Sigmoid colon (tissue), 7 donors: ENCODE measurements around the gene DCHS1. TPM values are rescaled to one million over a fixed set of nuclear protein-coding genes. Genes with fewer than 3 reads are reported as not detected.

ENCODE experiments used
- DNase-seq: peaks from one replicate; pipeline ENCODE4 v3.0.0-alpha.2; 2019
- H3K27ac ChIP-seq, 4 donors: fragments of 200-600 bp; sonication (generic); one replicate each; pipeline ENCODE4 v1.5.1; 2016 to 2019; ENCODE audit warnings: mild to moderate bottlenecking in 1 of 4
- H3K27me3 ChIP-seq, 3 donors: fragments of 200-600 bp; sonication (generic); one replicate each; pipeline ENCODE4 v1.5.1; 2019; ENCODE audit warnings: mild to moderate bottlenecking in 1 of 3
- H3K36me3 ChIP-seq, 4 donors: fragments of 200-600 bp; sonication (generic); one replicate each; pipeline ENCODE4 v1.5.1; 2016 to 2019
- H3K4me1 ChIP-seq, 4 donors: fragments of 200-600 bp; sonication (generic); one replicate each; pipeline ENCODE4 v1.5.1; 2017 to 2019
- H3K4me3 ChIP-seq, 4 donors: fragments of 200-600 bp; sonication (generic); one replicate each; pipeline ENCODE4 v1.5.1; 2017 to 2019; ENCODE audit warnings: mild to moderate bottlenecking in 2 of 4, moderate library complexity in 1 of 4
- H3K9me3 ChIP-seq, 4 donors: fragments of 200-600 bp in 3 of 4; sonication (generic) in 3 of 4; one replicate each; pipeline versions ENCODE4 v1.5.1 to v1.6.1; 2013 to 2019
- EP300 ChIP-seq, 4 donors: sonication (generic); formaldehyde crosslinking; IDR thresholded peaks; one replicate each; pipeline ENCODE4 v1.6.1; 2017; ENCODE audit warnings: antibody characterized with exemption in 4 of 4
- POLR2A ChIP-seq, 2 donors: fragments of 450-650 bp; IDR thresholded peaks; one replicate each; pipeline ENCODE4 v1.6.1; 2016; ENCODE audit warnings: antibody characterized with exemption in 2 of 2, mild to moderate bottlenecking in 2 of 2, moderate library complexity in 2 of 2
- POLR2AphosphoS5 ChIP-seq, 4 donors: sonication (generic); formaldehyde crosslinking; IDR thresholded peaks; one replicate each; pipeline ENCODE4 v1.6.1; 2017; ENCODE audit warnings: antibody characterized with exemption in 4 of 4
- WGBS, 2 donors: extraction: QIAGEN DNeasy Blood & Tissue Kit; methylation state at CpG; one replicate each; pipeline ENCODE4 v1.1.7; 2013; 5-methylcytosine and 5-hydroxymethylcytosine counted together
- intact Hi-C: fragments of 100-400 bp; cut with DNase I; formaldehyde crosslinking; loops from one replicate; pipeline ENCODE4 v1.15.1; 2023
- polyA plus RNA-seq, 3 donors: library from polyadenylated mRNA; stranded (reverse); fragments of 200-250 nt; gene quantifications; one replicate each; pipeline ENCODE4 v1.2.3, GENCODE V29; 2013
- total RNA-seq, 4 donors: library from RNA; depleted of rRNA; stranded (reverse); fragments of >200 nt; gene quantifications; one replicate each; pipeline ENCODE4 v1.1.0, GENCODE V29; 2016
- TF ChIP-seq, protein P1 (sequence below), 4 experiments: fragments of 450-650 bp in 3 of 4; fragments of 200-600 bp in 1 of 4; IDR thresholded peaks; one replicate each; pipeline ENCODE4 v1.5.1; 2016 to 2019; ENCODE audit warnings: antibody characterized with exemption in 4 of 4, mild to moderate bottlenecking in 3 of 4, moderate library complexity in 2 of 4
- donor health status: healthy with polysubstance abuse.
- donor health status: Bipolar disorder and iron deficiency.
- donor health status: healthy.

DCHS1 gene
- total and polyA plus RNA-seq, 7 donors, result under 0.01 to 57.1 (median 21.7) TPM

DNA sequence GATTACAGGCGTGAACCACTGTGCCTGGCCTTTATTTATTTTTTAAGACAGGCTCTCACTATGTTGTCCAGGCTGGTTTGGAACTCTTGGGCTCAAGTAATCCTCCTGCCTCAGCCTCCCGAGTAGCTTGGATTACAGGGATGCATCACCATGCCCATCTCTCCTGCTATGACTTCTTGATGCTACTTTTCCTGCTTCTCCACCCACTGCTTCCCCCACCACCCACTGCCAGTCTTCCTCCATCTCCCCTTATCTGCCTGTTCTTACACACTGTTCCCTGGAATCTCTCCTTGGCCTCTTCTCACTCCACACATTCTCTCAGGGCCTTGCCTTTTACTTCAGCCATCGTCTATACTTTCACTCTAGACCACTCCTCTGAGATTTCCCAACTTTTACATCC is 19.1 kb downstream of the DCHS1 start:
- Histone ChIP-seq H3K27me3 (no peaks in the 10 kb centered on the region), H3K4me1 (peaks cover 0 to 64% (median 54%) of the 10 kb centered on the region in 4 donors), H3K27ac (peak overlapping the region; percentile 58 to 76 (median 70)), H3K4me3 (no peak overlapping the region), H3K36me3 (peaks cover 8 to 49% (median 20%) of the 10 kb centered on the region in 4 donors), H3K9me3 (no peaks in the 10 kb centered on the region)
- intact Hi-C loops, result no loop called here
- TF ChIP-seq POLR2A (IDR thresholded peaks at IDR 0.05), result no peak
- TF ChIP-seq, protein P1, sequence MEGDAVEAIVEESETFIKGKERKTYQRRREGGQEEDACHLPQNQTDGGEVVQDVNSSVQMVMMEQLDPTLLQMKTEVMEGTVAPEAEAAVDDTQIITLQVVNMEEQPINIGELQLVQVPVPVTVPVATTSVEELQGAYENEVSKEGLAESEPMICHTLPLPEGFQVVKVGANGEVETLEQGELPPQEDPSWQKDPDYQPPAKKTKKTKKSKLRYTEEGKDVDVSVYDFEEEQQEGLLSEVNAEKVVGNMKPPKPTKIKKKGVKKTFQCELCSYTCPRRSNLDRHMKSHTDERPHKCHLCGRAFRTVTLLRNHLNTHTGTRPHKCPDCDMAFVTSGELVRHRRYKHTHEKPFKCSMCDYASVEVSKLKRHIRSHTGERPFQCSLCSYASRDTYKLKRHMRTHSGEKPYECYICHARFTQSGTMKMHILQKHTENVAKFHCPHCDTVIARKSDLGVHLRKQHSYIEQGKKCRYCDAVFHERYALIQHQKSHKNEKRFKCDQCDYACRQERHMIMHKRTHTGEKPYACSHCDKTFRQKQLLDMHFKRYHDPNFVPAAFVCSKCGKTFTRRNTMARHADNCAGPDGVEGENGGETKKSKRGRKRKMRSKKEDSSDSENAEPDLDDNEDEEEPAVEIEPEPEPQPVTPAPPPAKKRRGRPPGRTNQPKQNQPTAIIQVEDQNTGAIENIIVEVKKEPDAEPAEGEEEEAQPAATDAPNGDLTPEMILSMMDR (IDR thresholded peaks at IDR 0.05), result no peak
- TF ChIP-seq EP300 (IDR thresholded peaks at IDR 0.05), result no peak
- no peak for TF ChIP-seq POLR2AphosphoS5 (IDR thresholded peaks at IDR 0.05)
- DNase-seq, result no peak
- 90 to 91% methylated on average over 3 of the region's 3 CpGs for WGBS, 2 donors

DNA sequence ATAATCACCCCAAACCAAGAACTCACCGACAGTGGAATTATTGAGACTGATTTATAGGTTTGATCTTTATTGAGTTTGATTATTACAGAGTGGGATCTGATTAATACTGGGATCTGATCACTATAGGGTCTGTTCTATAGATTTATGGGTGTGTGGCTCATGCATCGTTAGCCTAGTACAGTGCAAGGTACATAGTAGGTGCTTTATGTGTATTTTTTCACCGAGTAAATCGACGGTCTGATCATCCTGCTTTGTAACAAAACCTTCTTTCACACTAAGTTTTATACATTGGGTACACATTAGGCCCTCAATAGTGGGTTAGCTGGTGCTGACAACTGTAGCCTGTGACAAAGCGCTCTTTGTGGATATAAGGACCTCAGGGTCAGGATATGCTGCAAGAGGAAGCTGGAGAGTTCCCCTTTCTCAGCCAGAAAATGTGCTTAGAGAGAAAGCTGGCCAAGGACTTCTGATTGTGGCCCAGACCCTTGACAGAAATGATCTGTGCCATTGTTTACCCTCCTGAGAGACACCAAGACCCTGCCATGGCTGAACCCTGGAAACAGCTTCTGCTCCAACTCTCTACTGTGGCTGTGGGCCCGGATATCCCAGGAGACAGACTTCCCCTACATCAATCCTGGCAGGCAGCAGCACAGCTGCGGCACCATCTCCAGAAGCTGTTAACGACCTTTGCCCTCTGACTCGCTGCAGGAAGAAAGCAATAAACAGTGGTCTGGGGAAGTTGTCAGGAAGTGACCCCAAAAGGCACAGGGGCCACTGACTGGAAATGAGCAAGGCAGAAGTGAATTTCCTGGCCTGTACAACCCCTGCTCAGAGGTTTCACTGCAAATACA is 20.3 kb downstream of the DCHS1 start:
- DNase-seq, result peak; percentile 80
- intact Hi-C loops, result no loop called here

DNA sequence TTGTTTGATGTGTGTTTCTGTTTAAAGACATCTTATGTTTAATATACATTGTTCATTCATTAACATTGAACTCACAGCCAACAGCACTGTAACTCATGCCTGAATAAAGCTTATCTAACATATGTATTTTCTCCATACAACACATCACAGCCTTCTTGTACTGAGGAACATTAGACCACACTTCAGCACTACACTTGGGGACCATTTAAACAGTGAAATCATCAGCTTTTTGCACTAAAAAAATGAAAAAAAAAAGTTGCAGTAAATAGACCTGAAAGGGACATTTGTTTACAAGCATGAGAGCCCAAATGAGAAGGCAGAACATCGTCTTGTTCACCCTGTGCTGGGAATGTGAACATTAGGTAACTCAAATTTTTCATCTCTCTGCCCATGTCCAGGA is 21.1 kb downstream of the DCHS1 start:
- H3K27me3 ChIP-seq, result no peaks in the 10 kb centered on the region
- WGBS, 2 donors, result 71 to 77% methylated on average over 1 of the region's 1 CpG
- TF ChIP-seq, protein P1 (IDR thresholded peaks at IDR 0.05), result no peak
- no peak for TF ChIP-seq EP300 (IDR thresholded peaks at IDR 0.05)
- no peak for TF ChIP-seq POLR2AphosphoS5 (IDR thresholded peaks at IDR 0.05)
- no peak for TF ChIP-seq POLR2A (IDR thresholded peaks at IDR 0.05)
- H3K4me3 ChIP-seq, result no peak overlapping the region
- no peak for DNase-seq
- intact Hi-C loops, result no loop called here
- peak overlapping the region; percentile 58 to 76 (median 70) for H3K27ac ChIP-seq
- peaks cover 0 to 59% (median 50%) of the 10 kb centered on the region in 4 donors for H3K4me1 ChIP-seq
- H3K9me3 ChIP-seq, result no peaks in the 10 kb centered on the region
- peaks cover 6 to 49% (median 29%) of the 10 kb centered on the region in 4 donors for H3K36me3 ChIP-seq

More for the DNA sequence above, 20.3 kb downstream of the DCHS1 start:
- no peaks in the 10 kb centered on the region for H3K9me3 ChIP-seq
- H3K36me3 ChIP-seq, result peaks cover 13 to 49% (median 29%) of the 10 kb centered on the region in 4 donors
- WGBS, 2 donors, result 41 to 44% methylated on average over 10 of the region's 10 CpGs
- H3K4me1 ChIP-seq, result peaks cover 0 to 64% (median 54%) of the 10 kb centered on the region in 4 donors
- TF ChIP-seq POLR2AphosphoS5 (IDR thresholded peaks at IDR 0.05) (peak in 3 of 4 donors; percentile 47 to 48 (median 48)), POLR2A (IDR thresholded peaks at IDR 0.05) (no peak)
- TF ChIP-seq, protein P1 (IDR thresholded peaks at IDR 0.05), result no peak
- peak overlapping the region; percentile 58 to 76 (median 70) for H3K27ac ChIP-seq
- no peak overlapping the region for H3K4me3 ChIP-seq
- no peaks in the 10 kb centered on the region for H3K27me3 ChIP-seq

DNA sequence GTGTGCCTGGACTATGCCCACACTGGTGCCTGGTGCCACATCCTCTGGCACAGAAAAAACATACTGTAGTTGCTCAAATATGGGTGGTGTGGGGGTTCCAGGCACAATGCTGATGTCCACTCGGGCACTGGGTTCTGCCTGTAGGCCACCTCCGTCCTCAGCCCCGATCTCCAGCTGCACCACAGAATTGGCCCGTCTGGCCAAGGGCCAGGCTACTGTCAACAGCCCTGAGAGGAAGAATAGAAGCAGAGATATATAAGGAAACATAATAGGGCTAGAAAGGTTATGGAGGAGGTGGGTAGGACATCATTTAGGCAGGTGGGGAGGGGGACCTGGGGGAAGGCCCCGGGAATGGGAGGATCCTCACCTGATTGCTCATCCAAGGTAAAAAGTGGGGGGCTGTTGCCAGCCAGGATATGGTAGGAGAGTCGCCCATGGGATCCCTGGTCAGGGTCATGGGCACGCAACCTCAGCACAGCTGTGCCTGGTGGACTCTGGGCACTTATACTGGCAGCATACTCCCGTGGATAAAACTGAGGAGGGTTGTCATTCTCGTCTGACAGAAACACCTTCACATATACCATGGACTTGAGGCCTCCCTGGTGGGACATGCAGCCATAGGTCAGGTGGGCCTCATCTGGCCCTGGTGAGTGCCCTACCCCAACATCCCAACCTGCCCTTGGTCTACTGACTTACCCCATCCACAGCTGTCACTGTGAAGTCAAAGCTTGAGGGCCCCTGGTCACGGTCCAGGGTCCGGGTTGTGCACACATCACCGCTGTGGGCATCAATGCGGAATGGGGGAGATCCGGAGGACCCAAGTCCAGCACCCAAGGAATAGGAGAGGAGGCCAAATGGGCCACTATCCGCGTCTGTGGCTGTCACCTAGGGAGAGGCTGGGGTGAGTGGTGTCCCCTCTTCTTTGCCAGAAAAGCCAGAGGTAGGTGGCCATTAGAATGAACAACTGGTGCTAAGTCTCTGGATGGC is 21.9 kb downstream of the DCHS1 start:
- Histone ChIP-seq H3K27ac (peak overlapping the region in 1 of 4 donors; percentile 76), H3K9me3 (no peaks in the 10 kb centered on the region), H3K36me3 (peaks cover 5 to 53% (median 34%) of the 10 kb centered on the region in 4 donors), H3K27me3 (no peaks in the 10 kb centered on the region), H3K4me1 (peaks cover 0 to 51% (median 42%) of the 10 kb centered on the region in 4 donors), H3K4me3 (no peak overlapping the region)
- intact Hi-C loops, result no loop called here
- 94 to 95% methylated on average over 16 of the region's 16 CpGs for WGBS, 2 donors
- no peak for TF ChIP-seq POLR2A (IDR thresholded peaks at IDR 0.05)
- TF ChIP-seq, protein P1 (IDR thresholded peaks at IDR 0.05), result no peak
- TF ChIP-seq POLR2AphosphoS5 (IDR thresholded peaks at IDR 0.05), result no peak
- TF ChIP-seq EP300 (IDR thresholded peaks at IDR 0.05), result no peak
- DNase-seq, result no peak
